Activated CD8-positive, alpha-beta memory T cell treated with anti-CD3 and anti-CD28 coated beads, Interleukin-2, amount 50 U/mL, for 4 hours (primary cell): ENCODE results near the gene TGFB3.
A peak's percentile ranks its signal among the peaks of the same experiment; 100 is the strongest.

Experiments used
- DNase-seq: peaks from one replicate; pipeline ENCODE4 v3.0.0-alpha.2; 2020

The TGFB3 gene

GRCh38 chr14:75986439-75986765 is 4.6 kb upstream of the TGFB3 start:
- no peak for DNase-seq

DNA sequence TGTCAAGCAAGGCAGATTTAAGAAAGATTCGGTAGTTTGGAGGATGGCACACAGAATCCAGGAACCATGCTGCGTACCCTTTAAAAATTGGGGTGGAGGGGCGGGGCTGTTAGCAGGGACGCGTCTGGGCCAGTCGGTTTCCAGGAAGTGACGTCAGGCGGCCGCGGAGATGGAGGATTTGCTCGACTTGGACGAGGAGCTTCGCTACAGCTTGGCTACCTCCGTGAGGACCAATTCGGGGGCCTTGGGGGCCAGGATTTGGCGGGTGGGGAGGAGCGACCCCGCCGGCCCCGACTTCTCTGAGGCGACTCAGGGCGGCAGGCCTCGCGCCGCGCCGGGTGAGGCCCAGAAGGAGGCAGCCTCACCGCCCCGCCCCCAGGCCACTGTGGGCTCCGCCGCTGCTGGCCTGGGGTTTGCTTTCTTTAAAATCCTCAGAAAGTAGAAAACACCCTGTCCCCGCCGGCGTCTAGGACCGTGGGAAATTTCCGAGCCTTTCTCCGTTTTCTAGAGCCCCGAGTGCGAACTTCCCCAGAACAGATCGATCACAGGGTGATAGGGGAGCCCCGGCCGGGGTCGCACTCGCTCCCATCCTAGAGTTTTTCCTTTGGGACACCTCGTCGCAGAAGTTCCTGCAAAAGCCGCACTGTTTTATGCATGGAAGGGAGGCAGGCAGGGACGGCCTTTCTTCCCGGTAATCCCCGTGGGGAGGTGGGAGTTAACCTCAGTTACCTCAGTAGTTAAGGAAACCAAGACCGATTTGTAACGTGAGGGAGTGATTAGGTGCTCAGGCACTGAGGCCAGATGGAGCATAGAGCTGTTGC is 4.0 kb upstream of the TGFB3 start, which contains the start of gene IFT43:
IFT43 (plus strand) TSS at position 146 of the 821 bp plus-strand sequence; CDS start at position 170, 24 bp downstream.
- peak; percentile 93 for DNase-seq

DNA sequence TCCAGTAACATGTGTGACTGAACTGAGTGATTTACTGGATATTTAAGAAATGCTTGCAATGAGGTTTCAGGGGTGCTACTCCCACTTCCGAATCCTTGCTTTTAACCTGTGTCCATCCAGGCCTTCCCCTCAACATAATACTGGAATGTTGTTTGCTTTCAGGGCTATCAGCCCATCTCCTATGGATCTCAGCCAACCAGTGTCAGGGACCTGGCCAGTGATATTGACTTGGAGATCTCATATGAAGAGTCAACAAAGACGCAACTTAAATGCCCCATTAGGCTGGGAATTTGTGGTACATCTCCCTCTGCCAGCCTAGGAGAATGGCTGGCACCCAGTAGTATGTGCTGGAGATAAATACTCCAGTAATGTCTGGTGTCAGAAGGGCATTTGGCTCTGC is 2.9 kb upstream of the TGFB3 start:
- no peak for DNase-seq

GRCh38 chr14:75983019-75983358 is 1.2 kb upstream of the TGFB3 start:
- DNase-seq = no peak

DNA sequence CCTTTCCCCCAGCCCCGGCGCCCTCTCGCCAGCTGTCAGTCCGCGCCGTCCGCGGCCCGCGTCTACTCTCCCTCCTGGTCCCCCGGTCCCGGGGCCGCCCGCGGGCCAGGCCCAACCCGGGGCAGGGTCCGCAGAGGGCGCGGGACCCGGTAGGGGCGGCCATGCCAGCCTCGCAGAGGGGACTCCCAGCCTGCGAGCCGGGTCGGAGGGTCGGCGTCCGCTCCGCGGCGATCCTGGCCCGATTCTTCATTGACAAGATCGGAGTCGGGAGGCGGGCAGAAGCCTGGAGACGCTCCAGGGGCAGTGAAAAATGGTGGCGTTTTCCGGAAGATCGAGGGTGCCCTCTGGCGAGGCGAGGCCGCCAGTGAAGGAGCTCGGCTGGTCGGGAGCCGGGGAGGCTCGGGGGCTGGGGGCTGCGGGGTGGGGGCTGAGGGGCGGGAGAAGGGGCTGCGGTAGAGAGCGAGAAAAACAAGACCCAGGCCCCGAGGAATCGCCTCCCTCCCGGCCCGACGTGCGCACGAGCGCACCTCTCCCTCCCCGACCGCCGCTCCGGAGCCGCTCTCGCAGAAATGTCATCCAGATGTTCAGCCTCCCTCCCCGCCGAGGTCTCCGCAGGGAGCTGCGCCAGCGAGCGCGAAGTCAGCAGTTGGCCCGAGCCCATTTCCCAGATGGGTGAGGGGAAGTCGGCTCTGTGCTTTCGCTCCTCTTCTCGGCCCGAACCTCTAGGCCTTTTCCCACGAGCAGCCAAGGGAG is 647 bp upstream of the TGFB3 start:
- DNase-seq = peak; percentile 77

DNA sequence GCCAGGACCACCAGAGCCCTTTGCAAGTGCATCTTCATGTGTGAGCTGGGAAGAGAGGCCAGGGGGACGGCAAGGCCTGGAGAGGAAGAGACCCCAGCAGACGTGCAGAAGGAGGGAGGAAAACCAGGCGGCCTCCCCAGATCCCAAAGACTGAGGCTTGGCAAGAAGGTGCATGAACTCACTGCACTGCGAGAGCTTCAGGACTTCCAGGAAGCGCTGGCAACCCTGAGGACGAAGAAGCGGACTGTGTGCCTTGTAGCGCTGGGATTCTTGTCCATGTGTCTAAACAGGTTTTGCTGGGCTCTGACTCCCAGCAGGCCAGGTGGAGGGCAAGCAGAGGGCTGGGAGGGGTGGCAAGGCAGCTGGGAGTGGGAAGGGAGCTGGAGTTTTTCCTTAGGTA is 939 bp downstream of the TGFB3 start:
- DNase-seq = no peak

DNA sequence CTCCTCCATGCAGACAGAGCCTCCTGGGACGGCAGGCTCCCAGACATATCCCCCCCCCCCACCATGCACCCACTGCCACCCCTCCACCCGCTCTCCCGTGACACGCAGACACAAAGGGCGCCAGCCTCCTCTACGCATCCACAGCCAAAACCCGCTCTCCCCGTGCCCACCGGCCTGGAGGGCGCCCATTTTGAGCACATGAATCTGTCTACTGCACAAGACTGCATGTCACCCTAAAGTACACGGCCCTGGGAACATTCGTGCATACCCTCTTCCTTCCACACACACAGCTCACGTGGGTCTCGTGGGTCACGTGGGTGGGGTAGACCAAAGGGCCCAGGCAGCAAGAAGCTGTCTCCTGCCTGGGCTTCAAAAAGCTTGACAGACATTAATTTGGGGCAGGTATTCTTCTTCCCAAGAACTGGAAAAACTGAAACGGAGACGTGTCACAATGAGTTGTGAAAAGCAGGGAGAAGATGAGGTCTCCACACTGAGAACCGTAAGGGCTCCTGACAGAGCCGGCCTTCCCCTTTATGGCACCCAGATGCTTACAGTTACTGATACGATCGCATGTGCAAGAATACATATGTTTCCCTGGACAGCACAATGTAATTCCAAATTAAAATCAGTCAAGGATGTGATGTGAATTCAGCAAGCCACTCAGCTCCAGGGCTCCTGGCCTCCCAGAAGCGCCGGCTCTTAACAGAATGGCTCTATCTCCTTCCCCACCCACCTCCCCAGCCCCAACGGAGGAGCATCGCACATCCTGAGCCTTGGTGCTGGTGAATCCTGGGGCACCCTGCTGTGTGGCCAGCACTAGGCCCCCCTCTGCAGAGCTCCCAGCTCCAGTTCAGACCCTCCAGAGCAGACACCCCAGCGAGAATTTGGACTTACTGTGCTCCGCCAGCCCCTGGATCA is 1.9 kb downstream of the TGFB3 start:
- DNase-seq = no peak

- DNase-seq = peak; percentile 32
Measured at GRCh38 chr14:75979071-75979571, 2.7 kb downstream of the TGFB3 start.

DNA sequence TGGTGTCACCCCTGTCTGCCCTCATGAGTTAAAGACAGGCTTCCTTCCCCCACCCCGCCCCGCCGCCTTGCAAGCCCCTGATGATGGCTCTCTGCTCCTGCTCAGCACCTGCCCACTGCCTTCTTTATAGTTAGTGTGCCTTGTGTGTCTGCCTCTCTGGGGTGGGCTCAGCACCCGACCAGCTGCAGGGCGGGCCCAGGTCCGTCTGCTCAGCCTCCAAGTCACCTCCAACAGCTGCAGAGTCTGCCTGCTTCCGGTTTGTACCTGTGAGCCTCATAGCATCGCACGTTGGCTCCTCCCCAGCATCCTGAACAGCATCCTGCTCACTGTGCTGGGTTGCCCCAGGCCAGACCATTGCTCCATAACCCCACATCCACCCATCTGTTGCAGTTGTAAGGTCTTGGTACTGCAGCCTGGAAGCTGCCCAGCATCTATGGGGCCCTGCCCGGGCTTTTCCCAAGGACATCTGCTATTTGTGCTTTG is 3.5 kb downstream of the TGFB3 start:
- DNase-seq = no peak

DNA sequence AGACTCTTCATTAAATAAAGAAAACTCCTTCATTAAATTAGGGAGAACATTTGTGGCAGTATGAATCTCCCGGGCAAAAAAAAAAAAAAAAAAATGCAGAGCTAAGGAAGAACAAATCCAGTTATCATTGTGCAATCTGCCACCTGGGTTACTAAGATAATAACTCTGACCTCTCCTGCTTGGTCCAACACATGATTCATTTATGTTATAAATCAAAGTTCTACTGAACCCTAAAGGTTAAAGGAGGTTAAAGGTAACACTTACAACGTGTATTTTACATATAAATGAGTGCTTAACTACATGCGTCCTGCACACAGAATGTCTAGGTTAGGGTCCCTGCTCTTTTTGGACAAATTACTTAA is 4.2 kb downstream of the TGFB3 start:
- DNase-seq = no peak

DNA sequence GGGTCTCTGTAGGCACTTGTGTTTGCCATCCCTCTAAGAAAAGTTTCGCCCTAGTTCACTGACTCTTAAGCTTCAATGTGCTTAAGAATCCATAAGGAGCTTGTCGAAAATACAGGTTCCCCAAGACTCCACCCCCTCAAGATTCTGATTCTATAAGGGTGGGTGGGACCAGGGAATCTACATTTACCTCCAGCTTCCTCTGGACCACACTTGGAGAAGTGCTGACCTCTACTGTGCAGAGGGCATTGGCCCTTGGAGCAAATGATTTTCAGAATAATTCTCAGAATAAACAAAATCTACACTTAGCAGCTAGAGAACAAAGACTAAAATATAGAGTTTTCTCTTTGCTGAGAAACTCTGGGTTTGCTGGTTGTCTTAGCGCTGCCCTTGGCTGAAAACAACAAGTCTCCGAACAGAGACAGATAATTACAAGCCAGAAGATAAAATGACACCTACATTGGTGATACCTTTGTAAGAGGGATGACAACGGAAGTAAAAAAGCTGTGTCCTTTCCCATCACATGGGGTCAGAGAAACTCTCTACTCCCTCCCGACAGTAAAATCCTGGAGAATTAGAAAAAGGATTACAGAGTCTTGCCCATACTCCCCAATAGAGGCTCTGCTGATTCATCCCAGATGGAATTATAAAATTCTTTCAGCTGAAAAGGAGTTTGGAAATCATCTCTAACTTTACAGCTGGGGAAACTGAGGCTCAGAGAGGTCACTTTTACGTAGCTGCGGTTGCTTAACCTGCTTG is 4.8 kb downstream of the TGFB3 start:
- DNase-seq = no peak

- DNase-seq = no peak
Measured at GRCh38 chr14:75972801-75973421, 8.9 kb downstream of the TGFB3 start.

DNA sequence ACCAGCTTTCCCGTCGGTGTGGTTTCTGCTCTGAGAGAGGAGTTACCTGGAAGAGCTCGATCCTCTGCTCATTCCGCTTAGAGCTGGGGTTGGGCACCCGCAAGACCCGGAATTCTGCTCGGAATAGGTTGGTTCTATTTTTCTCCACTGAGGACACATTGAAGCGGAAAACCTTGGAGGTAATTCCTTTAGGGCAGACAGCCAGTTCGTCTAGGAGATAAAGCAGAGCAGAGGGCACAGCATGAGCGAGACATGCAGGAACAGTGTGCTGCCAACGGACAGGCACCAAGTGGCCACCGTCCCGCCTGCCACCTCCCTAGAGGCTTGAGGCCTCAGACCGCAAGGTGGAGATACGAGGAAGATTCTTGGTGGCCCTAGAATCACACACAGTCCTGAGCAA is 10.3 kb downstream of the TGFB3 start:
- no peak for DNase-seq

DNA sequence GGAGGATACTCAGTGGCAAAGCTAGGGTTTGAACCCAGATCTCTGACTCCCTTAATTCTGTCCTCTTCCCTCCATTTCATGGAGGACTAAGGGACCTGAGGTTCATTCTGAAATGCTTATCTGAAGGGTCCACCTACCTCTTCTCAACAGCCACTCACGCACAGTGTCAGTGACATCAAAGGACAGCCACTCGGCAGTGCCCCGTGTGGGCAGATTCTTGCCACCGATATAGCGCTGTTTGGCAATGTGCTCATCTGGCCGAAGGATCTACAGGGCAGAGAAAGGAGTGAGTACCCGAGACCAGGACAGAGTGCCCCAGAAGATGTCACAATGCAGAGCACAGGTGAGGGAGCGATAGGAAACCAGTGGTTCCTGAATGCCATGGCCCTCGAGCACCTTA is 10.8 kb downstream of the TGFB3 start:
- no peak for DNase-seq

GRCh38 chr14:75969891-75970290 is 11.9 kb downstream of the TGFB3 start:
- DNase-seq = no peak

DNA sequence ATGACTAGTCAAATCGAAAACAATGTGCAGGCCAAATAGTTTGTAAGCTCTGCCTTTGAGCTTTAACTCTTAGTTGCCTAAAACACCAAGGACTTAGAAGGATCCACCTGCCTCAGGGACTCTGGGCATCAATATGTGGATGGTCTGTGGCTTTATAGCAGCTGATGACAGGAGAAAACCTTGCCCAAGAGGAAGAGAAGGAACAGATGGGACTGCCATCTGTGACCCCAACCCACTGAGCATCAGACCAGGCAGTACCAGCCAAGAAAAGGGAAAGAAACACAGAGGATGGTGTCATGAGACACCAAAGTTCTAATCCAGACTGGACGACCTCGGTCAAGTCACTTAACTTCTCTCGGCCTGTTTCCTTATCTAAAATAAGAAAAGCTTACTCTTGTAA is 12.7 kb downstream of the TGFB3 start:
- DNase-seq = no peak

DNA sequence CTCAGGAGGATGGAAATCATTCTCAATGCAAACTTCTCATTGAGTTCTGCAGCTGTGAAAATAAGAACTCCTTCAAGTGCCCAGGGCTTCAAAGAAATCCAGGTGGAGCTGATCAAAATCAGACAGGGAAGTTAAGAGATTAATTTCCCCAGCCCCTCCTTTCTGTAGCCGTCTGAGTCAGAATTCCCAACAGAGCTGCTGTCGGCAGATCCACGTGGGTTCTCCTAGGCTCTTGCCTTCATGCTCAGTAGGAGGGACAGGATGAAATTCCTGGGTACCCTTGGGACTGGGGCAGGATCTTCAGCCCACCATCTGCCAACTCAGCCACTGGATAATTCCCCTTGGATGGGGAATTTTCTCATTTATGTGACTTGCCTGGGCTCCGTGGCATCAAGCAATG is 13.3 kb downstream of the TGFB3 start:
- no peak for DNase-seq

DNA sequence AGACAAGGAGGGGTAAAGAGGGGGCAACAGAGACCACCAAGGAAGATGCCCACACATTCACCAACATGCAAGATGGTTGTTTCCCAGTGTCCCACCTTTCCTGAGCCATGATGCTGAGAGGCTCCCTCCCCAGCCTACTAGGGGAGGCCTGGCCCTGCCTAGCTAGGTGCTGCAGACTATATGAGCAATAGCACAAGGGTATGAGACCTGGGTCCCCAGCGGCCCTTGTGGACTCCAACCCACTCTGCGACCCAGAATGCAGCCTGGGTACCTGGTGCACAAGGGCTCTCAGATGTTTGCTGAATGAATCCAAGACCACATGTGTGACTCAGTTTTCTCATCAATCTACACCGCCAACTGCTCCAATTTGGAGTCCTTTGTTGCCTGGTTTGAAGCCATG is 13.9 kb downstream of the TGFB3 start:
- DNase-seq = no peak

- no peak for DNase-seq
Measured at GRCh38 chr14:75961662-75962061, 20.1 kb downstream of the TGFB3 start.

DNA sequence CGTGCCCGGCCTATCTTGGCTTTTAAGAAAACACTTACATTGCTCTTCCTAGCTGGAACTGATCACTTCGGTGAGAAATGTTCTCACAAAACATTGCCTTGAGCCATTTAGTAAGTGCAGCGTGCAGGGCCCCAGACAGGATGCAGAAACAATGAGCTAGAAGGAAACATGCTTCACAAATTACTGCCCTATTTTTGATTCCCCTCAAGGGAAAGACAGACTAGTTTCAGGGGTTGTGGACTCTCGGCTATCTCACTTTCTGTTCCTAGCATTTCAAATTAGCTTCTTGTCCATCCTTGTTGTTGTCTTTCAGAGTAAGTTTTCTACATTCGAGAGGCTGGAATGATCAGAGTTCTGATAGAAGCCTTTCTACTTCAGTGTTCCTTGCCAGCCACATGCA is 21.6 kb downstream of the TGFB3 start:
- no peak for DNase-seq

- DNase-seq = no peak
Measured at GRCh38 chr14:75959031-75959430, 22.8 kb downstream of the TGFB3 start.

- no peak for DNase-seq
Measured at GRCh38 chr14:75952489-75952888, 29.3 kb downstream of the TGFB3 start.
